IMR-90 (cell line): ENCODE results near the gene GABRB3. TPM values are rescaled to one million over a fixed set of nuclear protein-coding genes. Genes with fewer than 3 reads are reported as not detected.

ENCODE experiments used
- ATAC-seq: fragments of 200-7000 bp; cut with Tn5 transposase; 2 replicates; pipeline ENCODE4 v1.9.1; 2020; ENCODE audit warnings: low read depth, mild to moderate bottlenecking, moderate library complexity
- BruUV-seq: library from RNA; stranded (reverse); fragments of 400-500 nt; replicated peaks from 2 replicates; lab custom pipeline; 2021; lab: Mats Ljungman, UMichigan
- CTCF ChIA-PET: fragments of 300-600 bp; formaldehyde crosslinking; extraction: SDS; loops from one replicate; lab custom pipeline; 2021; ENCODE audit warnings: antibody characterized with exemption; lab: Yijun Ruan, JAX
- POLR2A ChIA-PET: fragments of 300-600 bp; sonication (Branson Sonifier 250); formaldehyde crosslinking; loops from one replicate; lab custom pipeline; 2022; ENCODE audit warnings: antibody characterized with exemption; ENCODE audit not compliant: unreplicated experiment; lab: Charles Lee
- DNase-seq: peaks from one replicate; pipeline ENCODE4 v3.0.0; 2013
- H2AFZ ChIP-seq: replicated peaks from 2 replicates; pipeline ENCODE3; 2013; ENCODE audit warnings: low read length, mild to moderate bottlenecking; ENCODE audit not compliant: poor library complexity
- H2AK5ac ChIP-seq: 2 replicates; pipeline ENCODE4 v1.6.1; 2013; ENCODE audit warnings: low read depth, low read length, inconsistent platforms
- H2AK9ac ChIP-seq: replicated peaks from 2 replicates; pipeline ENCODE3; 2013; ENCODE audit warnings: mild to moderate bottlenecking, low read depth, low read length, moderate library complexity; ENCODE audit not compliant: poor library complexity
- H2BK120ac ChIP-seq: 2 replicates; pipeline ENCODE4 v1.6.1; 2013; ENCODE audit warnings: low read depth, low read length, inconsistent platforms
- H2BK15ac ChIP-seq: 3 replicates; pipeline ENCODE4 v1.6.1; 2013; ENCODE audit warnings: low read depth, low read length, inconsistent platforms
- H2BK20ac ChIP-seq: 2 replicates; pipeline ENCODE4 v1.6.1; 2013; ENCODE audit warnings: low read depth, mild to moderate bottlenecking, inconsistent platforms, low read length, moderate library complexity
- H2BK5ac ChIP-seq: 2 replicates; pipeline ENCODE4 v1.6.1; 2013; ENCODE audit warnings: mild to moderate bottlenecking, low read depth, low read length, inconsistent platforms; ENCODE audit not compliant: poor library complexity, severe bottlenecking
- H3K14ac ChIP-seq: replicated peaks from 2 replicates; pipeline ENCODE4 v1.6.1; 2013; ENCODE audit warnings: low read depth, low read length, inconsistent platforms
- H3K18ac ChIP-seq: 2 replicates; pipeline ENCODE4 v1.6.1; 2013; ENCODE audit warnings: low read depth, low read length, control low read depth
- H3K23ac ChIP-seq: 2 replicates; pipeline ENCODE4 v1.6.1; 2013; ENCODE audit warnings: low read depth, low read length, inconsistent platforms
- H3K27ac ChIP-seq: 2 replicates; pipeline ENCODE4 v1.5.1; 2013; ENCODE audit warnings: mild to moderate bottlenecking, control low read depth, low read length; ENCODE audit not compliant: insufficient read depth
- H3K27me3 ChIP-seq: 2 replicates; pipeline ENCODE4 v1.6.1; 2013; ENCODE audit warnings: low read length; ENCODE audit not compliant: control insufficient read depth, insufficient read depth
- H3K36me3 ChIP-seq: 2 replicates; pipeline ENCODE4 v1.6.1; 2013; ENCODE audit warnings: low read length, mixed read lengths; ENCODE audit not compliant: control insufficient read depth, insufficient read depth
- H3K4ac ChIP-seq: 2 replicates; pipeline ENCODE4 v1.6.1; 2013; ENCODE audit warnings: low read depth, low read length, inconsistent platforms
- H3K4me1 ChIP-seq: 2 replicates; pipeline ENCODE4 v1.6.1; 2013; ENCODE audit warnings: low read length, mixed read lengths; ENCODE audit not compliant: control insufficient read depth, insufficient read depth
- H3K4me2 ChIP-seq: 2 replicates; pipeline ENCODE4 v1.6.1; 2013; ENCODE audit warnings: low read depth, mild to moderate bottlenecking, control low read depth, low read length, moderate library complexity
- H3K4me3 ChIP-seq: 2 replicates; pipeline ENCODE4 v1.5.1; 2013; ENCODE audit warnings: low read depth, mild to moderate bottlenecking, control low read depth, low read length, moderate library complexity; ENCODE audit not compliant: insufficient read depth
- H3K56ac ChIP-seq: 2 replicates; pipeline ENCODE4 v1.6.1; 2013; ENCODE audit warnings: low read length, inconsistent platforms; ENCODE audit not compliant: insufficient read depth; ENCODE audit errors: extremely low read depth
- H3K79me1 ChIP-seq, 2 experiments: 2 replicates each; pipeline ENCODE4 v1.6.1; 2013; ENCODE audit warnings: low read length in 2 of 2, inconsistent platforms in 1 of 2, low read depth in 1 of 2
- H3K9ac ChIP-seq: 2 replicates; pipeline ENCODE4 v1.6.1; 2013; ENCODE audit warnings: low read depth, low read length, control low read depth
- H3K9me1 ChIP-seq: 2 replicates; pipeline ENCODE4 v1.6.1; 2013; ENCODE audit warnings: low read length, inconsistent platforms; ENCODE audit not compliant: insufficient read depth
- H3K9me3 ChIP-seq: 2 replicates; pipeline ENCODE4 v1.6.1; 2013; ENCODE audit warnings: low read length; ENCODE audit not compliant: control insufficient read depth, insufficient read depth
- H4K20me1 ChIP-seq: 2 replicates; pipeline ENCODE4 v1.6.1; 2013; ENCODE audit warnings: low read length, inconsistent platforms; ENCODE audit not compliant: insufficient read depth
- H4K5ac ChIP-seq: 2 replicates; pipeline ENCODE4 v1.6.1; 2013; ENCODE audit warnings: mild to moderate bottlenecking, low read depth, low read length, control low read depth
- H4K8ac ChIP-seq, 2 experiments: 2 replicates each; pipeline ENCODE4 v1.6.1; 2013; ENCODE audit warnings: low read depth in 2 of 2, low read length in 2 of 2, control low read depth in 1 of 2, inconsistent platforms in 1 of 2
- H4K91ac ChIP-seq: 2 replicates; pipeline ENCODE4 v1.6.1; 2013; ENCODE audit warnings: low read depth, low read length, inconsistent platforms; ENCODE audit not compliant: insufficient read depth
- BHLHE40 ChIP-seq: fragments of 150-350 bp; IDR thresholded peaks from 2 replicates; pipeline ENCODE4 v1.6.1; 2016; ENCODE audit warnings: mild to moderate bottlenecking, low read depth, low read length
- CEBPB ChIP-seq: IDR thresholded peaks from 2 replicates; pipeline ENCODE4 v1.6.1; 2012; ENCODE audit warnings: low read depth, low read length, improper control_type of control experiment
- CHD1 ChIP-seq: IDR thresholded peaks from 2 replicates; pipeline ENCODE4 v1.6.1; 2012; ENCODE audit warnings: low read depth, low read length, improper control_type of control experiment
- MAFK ChIP-seq: IDR thresholded peaks from 2 replicates; pipeline ENCODE4 v1.6.1; 2012; ENCODE audit warnings: low read depth, low read length, improper control_type of control experiment
- MAZ ChIP-seq: IDR thresholded peaks from 2 replicates; pipeline ENCODE4 v1.6.1; 2012; ENCODE audit warnings: low read depth, mild to moderate bottlenecking, low read length, improper control_type of control experiment, moderate library complexity, borderline replicate concordance
- MXI1 ChIP-seq: IDR thresholded peaks from 2 replicates; pipeline ENCODE4 v1.6.1; 2012; ENCODE audit warnings: low read depth, mild to moderate bottlenecking, low read length, moderate library complexity, borderline replicate concordance
- NFE2L2 ChIP-seq: fragments of 150-350 bp; IDR thresholded peaks from 2 replicates; pipeline ENCODE4 v1.6.1; 2016; ENCODE audit warnings: low read depth, mild to moderate bottlenecking, low read length
- POLR2A ChIP-seq: IDR thresholded peaks from 2 replicates; pipeline ENCODE4 v1.6.1; 2012; ENCODE audit warnings: mild to moderate bottlenecking, low read depth, low read length
- RAD21 ChIP-seq: IDR thresholded peaks from 2 replicates; pipeline ENCODE4 v1.6.1; 2012; ENCODE audit warnings: low read length, improper control_type of control experiment
- RCOR1 ChIP-seq: IDR thresholded peaks from 2 replicates; pipeline ENCODE4 v1.6.1; 2012; ENCODE audit warnings: mild to moderate bottlenecking, low read length, improper control_type of control experiment; ENCODE audit not compliant: insufficient replicate concordance
- SMC3 ChIP-seq: fragments of 150-350 bp; IDR thresholded peaks from 2 replicates; pipeline ENCODE4 v1.6.1; 2016; ENCODE audit warnings: low read depth, mild to moderate bottlenecking, antibody characterized with exemption, low read length, moderate library complexity
- WGBS, 2 experiments: methylation state at CpG; one replicate each; pipeline versions ENCODE4 v1.1.5 to v1.1.7; 2013; ENCODE audit warnings: missing lambda C conversion rate in 2 of 2; ENCODE audit not compliant: insufficient read length in 1 of 2; ENCODE audit errors: extremely low coverage in 2 of 2; 5-methylcytosine and 5-hydroxymethylcytosine counted together
- dilution Hi-C: fragments of 300-500 bp; cut with HindIII; formaldehyde crosslinking; loops from one replicate; pipeline ENCODE4 v1.14.3; 2018; ENCODE audit warnings: low sequenced_read_pairs; ENCODE audit not compliant: unreplicated experiment
- in situ Hi-C: fragments of 300-500 bp; cut with MboI; formaldehyde crosslinking; loops from 3 replicates; pipeline ENCODE4 v1.14.3; 2019; ENCODE audit warnings: low sequenced_read_pairs, inconsistent platforms, mixed read lengths
- intact Hi-C: fragments of 100-400 bp; cut with micrococcal nuclease; formaldehyde crosslinking; loops from 2 replicates; pipeline ENCODE4 v1.10.0; 2022
- polyA plus RNA-seq, 3 experiments: library from polyadenylated mRNA; depleted of rRNA; stranded (reverse); fragments of >200 nt; gene quantifications; 2 replicates each; pipeline ENCODE4 v1.2.3, GENCODE V29; 2012; ENCODE audit warnings: low replicate concordance in 1 of 3
- total RNA-seq: library from RNA; depleted of rRNA; stranded (reverse); fragments of >200 nt; gene quantifications from 2 replicates; pipeline ENCODE4 v1.2.3, GENCODE V29; 2012
- TF ChIP-seq, protein P1 (sequence below): fragments of 150-350 bp; IDR thresholded peaks from 2 replicates; pipeline ENCODE4 v1.6.1; 2017; ENCODE audit warnings: mild to moderate bottlenecking, antibody characterized with exemption, low read length, low read depth
- TF ChIP-seq, protein P2 (sequence below): conservative IDR thresholded peaks from 2 replicates; pipeline ENCODE4 v1.5.1; 2012; ENCODE audit warnings: mild to moderate bottlenecking, low read depth, low read length, improper control_type of control experiment
- TF ChIP-seq, protein P3 (sequence below): fragments of 150-350 bp; IDR thresholded peaks from 2 replicates; pipeline ENCODE4 v1.6.1; 2016; ENCODE audit warnings: low read depth, mild to moderate bottlenecking, low read length, moderate library complexity, borderline replicate concordance

The GABRB3 gene
- total and polyA plus RNA-seq, 2 of the 4 experiments (the other 2 are of a cell fraction), result 0.36 to 0.54 TPM

DNA sequence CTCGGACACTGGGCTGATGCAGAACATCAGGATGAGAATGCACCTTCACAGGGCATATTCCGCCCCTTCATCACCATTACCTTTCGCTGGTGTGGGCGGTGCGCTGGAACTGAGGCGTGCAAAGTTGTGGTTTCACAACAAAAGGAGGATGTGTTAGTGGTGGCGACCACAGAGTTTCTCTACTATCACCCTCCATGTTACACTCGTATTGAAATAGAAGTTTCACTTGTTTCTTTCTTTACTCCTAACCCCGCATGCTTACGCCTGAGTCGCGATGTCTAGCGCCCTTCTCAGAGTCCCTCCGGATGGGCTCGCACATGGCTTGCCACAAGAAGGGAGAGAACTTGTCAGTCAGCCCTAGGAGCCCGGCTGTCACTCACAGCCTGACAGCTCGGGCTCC, 148.7 kb downstream of the GABRB3 start:
- no peak overlapping the region for H2BK20ac ChIP-seq
- H3K79me1 ChIP-seq, result no peaks in the 10 kb centered on the region
- WGBS, 2 experiments, result no CpG with 5 or more reads among the region's 17 CpGs
- intact Hi-C loops (no loop called here), dilution Hi-C loops (no loop called here), in situ Hi-C loops (no loop called here)
- no peak overlapping the region for H3K4me3 ChIP-seq
- H2AK5ac ChIP-seq, result no peak overlapping the region
- H3K23ac ChIP-seq, result no peak overlapping the region
- no peak overlapping the region for H4K8ac ChIP-seq
- H3K56ac ChIP-seq, result no peak overlapping the region
- peaks cover 31% of the 10 kb centered on the region for H3K9me3 ChIP-seq
- H3K18ac ChIP-seq, result no peak overlapping the region
- no peak overlapping the region for H4K5ac ChIP-seq
- no peak overlapping the region for H2BK120ac ChIP-seq
- H3K9me1 ChIP-seq, result no peaks in the 10 kb centered on the region
- no peak overlapping the region for H2BK5ac ChIP-seq
- no peaks in the 10 kb centered on the region for H3K27me3 ChIP-seq
- H4K20me1 ChIP-seq, result no peaks in the 10 kb centered on the region
- no peak overlapping the region for H3K4ac ChIP-seq
- ChIA-PET POLR2A (no interaction called here), CTCF (no interaction called here)
- no TSS peak for BruUV-seq
- H3K14ac ChIP-seq, result no peak overlapping the region
- H3K4me1 ChIP-seq, result no peaks in the 10 kb centered on the region
- DNase-seq (no peak), ATAC-seq (no peak)
- no peak overlapping the region for H4K91ac ChIP-seq
- H3K36me3 ChIP-seq, result no peaks in the 10 kb centered on the region
- H3K4me2 ChIP-seq, result no peak overlapping the region
- H2BK15ac ChIP-seq, result no peak overlapping the region
- H3K9ac ChIP-seq, result no peak overlapping the region
- no peak overlapping the region for H2AFZ ChIP-seq
- no peak overlapping the region for H3K27ac ChIP-seq
- peak overlapping the region; percentile 42 for H2AK9ac ChIP-seq
- TF ChIP-seq CHD1 (no peak), MAFK (no peak), RCOR1 (no peak), CEBPB (no peak), POLR2A (no peak), SMC3 (no peak), MXI1 (no peak), MAZ (no peak), NFE2L2 (no peak), BHLHE40 (no peak), RAD21 (no peak)
- TF ChIP-seq, protein P1, sequence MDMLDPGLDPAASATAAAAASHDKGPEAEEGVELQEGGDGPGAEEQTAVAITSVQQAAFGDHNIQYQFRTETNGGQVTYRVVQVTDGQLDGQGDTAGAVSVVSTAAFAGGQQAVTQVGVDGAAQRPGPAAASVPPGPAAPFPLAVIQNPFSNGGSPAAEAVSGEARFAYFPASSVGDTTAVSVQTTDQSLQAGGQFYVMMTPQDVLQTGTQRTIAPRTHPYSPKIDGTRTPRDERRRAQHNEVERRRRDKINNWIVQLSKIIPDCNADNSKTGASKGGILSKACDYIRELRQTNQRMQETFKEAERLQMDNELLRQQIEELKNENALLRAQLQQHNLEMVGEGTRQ, result no peak
- TF ChIP-seq, protein P2, sequence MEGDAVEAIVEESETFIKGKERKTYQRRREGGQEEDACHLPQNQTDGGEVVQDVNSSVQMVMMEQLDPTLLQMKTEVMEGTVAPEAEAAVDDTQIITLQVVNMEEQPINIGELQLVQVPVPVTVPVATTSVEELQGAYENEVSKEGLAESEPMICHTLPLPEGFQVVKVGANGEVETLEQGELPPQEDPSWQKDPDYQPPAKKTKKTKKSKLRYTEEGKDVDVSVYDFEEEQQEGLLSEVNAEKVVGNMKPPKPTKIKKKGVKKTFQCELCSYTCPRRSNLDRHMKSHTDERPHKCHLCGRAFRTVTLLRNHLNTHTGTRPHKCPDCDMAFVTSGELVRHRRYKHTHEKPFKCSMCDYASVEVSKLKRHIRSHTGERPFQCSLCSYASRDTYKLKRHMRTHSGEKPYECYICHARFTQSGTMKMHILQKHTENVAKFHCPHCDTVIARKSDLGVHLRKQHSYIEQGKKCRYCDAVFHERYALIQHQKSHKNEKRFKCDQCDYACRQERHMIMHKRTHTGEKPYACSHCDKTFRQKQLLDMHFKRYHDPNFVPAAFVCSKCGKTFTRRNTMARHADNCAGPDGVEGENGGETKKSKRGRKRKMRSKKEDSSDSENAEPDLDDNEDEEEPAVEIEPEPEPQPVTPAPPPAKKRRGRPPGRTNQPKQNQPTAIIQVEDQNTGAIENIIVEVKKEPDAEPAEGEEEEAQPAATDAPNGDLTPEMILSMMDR, result no peak
- TF ChIP-seq, protein P3, sequence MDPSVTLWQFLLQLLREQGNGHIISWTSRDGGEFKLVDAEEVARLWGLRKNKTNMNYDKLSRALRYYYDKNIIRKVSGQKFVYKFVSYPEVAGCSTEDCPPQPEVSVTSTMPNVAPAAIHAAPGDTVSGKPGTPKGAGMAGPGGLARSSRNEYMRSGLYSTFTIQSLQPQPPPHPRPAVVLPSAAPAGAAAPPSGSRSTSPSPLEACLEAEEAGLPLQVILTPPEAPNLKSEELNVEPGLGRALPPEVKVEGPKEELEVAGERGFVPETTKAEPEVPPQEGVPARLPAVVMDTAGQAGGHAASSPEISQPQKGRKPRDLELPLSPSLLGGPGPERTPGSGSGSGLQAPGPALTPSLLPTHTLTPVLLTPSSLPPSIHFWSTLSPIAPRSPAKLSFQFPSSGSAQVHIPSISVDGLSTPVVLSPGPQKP, result no peak
